ENCODE results near the gene OLFM1. TPM values are rescaled to one million over a fixed set of nuclear protein-coding genes. Genes with fewer than 3 reads are reported as not detected.

OLFM1 gene
- total RNA-seq, 4 donors from 2014 or later, result 8.5 to 73.9 (median 19.1) TPM

DNA sequence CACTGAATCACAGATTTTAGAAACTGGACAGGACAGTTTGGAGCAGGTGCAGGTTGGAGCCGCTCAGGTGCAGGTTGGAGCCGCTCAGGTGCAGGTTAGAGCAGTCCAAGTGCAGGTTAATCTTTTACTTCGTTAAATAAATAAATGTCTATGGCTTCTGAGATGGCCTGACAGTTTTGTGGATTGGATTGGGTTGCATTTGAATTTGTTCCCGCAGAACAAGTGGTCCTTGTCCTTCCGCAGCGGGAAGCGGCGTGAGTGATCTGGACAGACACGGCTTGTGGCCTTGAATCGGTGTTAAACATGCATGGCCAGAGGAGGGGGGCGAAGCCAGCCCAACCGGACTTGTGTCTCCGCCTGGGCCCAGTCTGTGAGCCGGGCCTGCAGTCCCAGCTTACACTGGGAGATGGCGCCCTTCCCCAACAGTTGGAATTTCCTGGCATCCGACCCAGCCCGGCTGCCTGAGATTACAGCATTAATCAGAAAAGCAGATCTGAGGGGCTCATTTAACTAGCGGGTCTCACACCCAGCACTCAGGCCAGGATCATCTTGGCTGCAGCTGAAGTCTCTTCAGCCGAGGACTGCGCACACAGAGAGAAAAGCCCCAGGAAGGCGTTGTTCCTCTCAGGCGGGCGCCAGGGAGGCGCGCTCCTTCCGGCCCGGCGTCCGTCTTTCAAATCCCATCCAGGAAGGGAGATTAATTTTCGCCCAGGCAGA, 1.5 kb upstream of the OLFM1 start:
- Histone ChIP-seq H3K27me3 (peaks cover 0 to 13% of the 10 kb centered on the region in 2 donors), H3K4me3 (peak overlapping the region in 1 of 2 donors; percentile 14), H3K36me3 (no peaks in the 10 kb centered on the region), H3K27ac (peak overlapping the region; percentile 22 to 45), H3K4me1 (peaks cover 0 to 13% of the 10 kb centered on the region in 2 donors), H3K9me3 (no peaks in the 10 kb centered on the region)
- peak; percentile 67 to 81 for DNase-seq
- intact Hi-C loops (cut with DNase I; ENCODE audit: low total_unique reads), result loop anchor here (2.0 to 10.0 kb wide), 2 partner anchors 259 to 327 kb away; no protein-coding TSS in a partner anchor
- TF ChIP-seq POLR2A (IDR thresholded peaks at IDR 0.05), result no peak
- TF ChIP-seq, protein P1, sequence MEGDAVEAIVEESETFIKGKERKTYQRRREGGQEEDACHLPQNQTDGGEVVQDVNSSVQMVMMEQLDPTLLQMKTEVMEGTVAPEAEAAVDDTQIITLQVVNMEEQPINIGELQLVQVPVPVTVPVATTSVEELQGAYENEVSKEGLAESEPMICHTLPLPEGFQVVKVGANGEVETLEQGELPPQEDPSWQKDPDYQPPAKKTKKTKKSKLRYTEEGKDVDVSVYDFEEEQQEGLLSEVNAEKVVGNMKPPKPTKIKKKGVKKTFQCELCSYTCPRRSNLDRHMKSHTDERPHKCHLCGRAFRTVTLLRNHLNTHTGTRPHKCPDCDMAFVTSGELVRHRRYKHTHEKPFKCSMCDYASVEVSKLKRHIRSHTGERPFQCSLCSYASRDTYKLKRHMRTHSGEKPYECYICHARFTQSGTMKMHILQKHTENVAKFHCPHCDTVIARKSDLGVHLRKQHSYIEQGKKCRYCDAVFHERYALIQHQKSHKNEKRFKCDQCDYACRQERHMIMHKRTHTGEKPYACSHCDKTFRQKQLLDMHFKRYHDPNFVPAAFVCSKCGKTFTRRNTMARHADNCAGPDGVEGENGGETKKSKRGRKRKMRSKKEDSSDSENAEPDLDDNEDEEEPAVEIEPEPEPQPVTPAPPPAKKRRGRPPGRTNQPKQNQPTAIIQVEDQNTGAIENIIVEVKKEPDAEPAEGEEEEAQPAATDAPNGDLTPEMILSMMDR (IDR thresholded peaks at IDR 0.05), result peak; percentile 80 to 98 (median 94)

DNA sequence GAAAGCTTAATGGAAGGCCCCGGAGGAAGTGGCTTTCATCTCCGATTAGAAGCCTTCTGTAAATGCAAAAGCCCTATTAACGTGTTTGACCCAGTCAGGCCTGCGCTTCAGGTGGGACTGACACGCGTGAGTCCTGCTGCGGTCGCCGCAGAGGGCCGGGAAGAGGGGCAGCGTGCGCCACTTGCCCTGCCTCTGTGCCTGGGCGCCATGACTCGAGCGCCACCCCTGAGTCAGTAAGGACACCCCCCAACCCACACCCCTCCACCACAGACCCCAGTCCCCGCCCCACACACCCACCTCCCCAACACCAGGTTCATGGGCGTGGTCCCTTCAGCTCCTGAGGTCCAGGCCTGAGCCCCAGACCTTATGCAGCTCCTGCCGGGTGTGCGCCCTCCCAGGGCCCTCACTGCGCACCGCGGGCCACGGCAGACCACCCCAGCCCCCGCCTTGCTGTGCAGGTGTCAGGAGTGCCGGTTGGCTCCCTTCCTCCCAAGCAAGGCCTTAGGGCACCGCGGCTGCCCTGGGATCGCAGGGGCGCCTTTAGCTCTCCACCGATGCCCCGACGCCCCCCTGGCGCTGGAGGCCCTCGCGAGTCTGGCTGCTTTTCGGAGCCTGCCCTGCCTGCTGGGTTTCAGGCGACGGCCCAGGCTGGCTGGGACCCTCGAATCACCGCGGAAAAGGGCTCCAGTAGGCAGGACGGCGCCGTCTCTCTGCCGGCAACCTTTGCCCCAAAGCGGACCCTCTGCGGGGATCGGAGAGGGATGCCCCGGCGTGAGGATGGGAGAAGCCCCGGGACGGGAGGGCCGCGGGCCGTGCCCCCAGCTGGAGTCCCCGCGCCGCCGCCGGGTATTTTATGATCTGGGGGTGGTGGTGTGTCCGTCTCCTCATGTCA, 625 bp upstream of the OLFM1 start:
- no peaks in the 10 kb centered on the region for H3K36me3 ChIP-seq
- peaks cover 0 to 13% of the 10 kb centered on the region in 2 donors for H3K4me1 ChIP-seq
- DNase-seq, result no peak
- TF ChIP-seq POLR2A (IDR thresholded peaks at IDR 0.05), result peak in 1 of 2 donors; percentile 3
- TF ChIP-seq, protein P1 (IDR thresholded peaks at IDR 0.05), result no peak
- peak overlapping the region; percentile 22 to 45 for H3K27ac ChIP-seq
- H3K9me3 ChIP-seq, result no peaks in the 10 kb centered on the region
- intact Hi-C loops (cut with DNase I; ENCODE audit: low total_unique reads), result loop anchor here (2.0 to 10.0 kb wide), 2 partner anchors 258 to 326 kb away; no protein-coding TSS in a partner anchor
- H3K27me3 ChIP-seq, result peaks cover 0 to 13% of the 10 kb centered on the region in 2 donors
- H3K4me3 ChIP-seq, result peak overlapping the region; percentile 11 to 29

DNA sequence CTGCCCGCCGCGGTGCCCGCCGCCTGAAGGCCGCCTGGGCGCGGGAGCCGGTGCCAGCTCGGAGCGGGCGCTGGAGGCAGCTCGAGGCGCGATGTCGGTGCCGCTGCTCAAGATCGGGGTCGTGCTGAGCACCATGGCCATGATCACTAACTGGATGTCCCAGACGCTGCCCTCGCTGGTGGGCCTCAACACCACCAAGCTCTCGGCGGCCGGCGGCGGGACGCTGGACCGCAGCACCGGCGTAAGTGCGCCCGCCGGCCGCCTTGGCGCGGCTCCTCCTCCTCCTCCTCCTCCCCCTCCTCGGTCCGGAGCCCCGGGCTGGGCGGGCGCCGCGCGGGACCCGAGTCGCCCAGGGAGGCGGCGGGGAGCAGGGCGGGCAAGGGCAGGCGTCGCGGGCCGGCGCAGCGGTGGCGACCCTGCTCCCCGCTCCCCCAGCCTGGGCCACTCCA, 455 bp downstream of the OLFM1 start:
- Histone ChIP-seq H3K4me3 (peak overlapping the region; percentile 1 to 42), H3K9me3 (no peaks in the 10 kb centered on the region), H3K4me1 (peaks cover 0 to 13% of the 10 kb centered on the region in 2 donors), H3K27me3 (peaks cover 0 to 13% of the 10 kb centered on the region in 2 donors), H3K36me3 (no peaks in the 10 kb centered on the region), H3K27ac (no peak overlapping the region)
- intact Hi-C loops (cut with DNase I; ENCODE audit: low total_unique reads), result loop anchor here (2.0 to 10.0 kb wide), 2 partner anchors 257 to 325 kb away; no protein-coding TSS in a partner anchor
- TF ChIP-seq, protein P1 (IDR thresholded peaks at IDR 0.05), result no peak
- TF ChIP-seq POLR2A (IDR thresholded peaks at IDR 0.05), result no peak
- DNase-seq, result no peak

DNA sequence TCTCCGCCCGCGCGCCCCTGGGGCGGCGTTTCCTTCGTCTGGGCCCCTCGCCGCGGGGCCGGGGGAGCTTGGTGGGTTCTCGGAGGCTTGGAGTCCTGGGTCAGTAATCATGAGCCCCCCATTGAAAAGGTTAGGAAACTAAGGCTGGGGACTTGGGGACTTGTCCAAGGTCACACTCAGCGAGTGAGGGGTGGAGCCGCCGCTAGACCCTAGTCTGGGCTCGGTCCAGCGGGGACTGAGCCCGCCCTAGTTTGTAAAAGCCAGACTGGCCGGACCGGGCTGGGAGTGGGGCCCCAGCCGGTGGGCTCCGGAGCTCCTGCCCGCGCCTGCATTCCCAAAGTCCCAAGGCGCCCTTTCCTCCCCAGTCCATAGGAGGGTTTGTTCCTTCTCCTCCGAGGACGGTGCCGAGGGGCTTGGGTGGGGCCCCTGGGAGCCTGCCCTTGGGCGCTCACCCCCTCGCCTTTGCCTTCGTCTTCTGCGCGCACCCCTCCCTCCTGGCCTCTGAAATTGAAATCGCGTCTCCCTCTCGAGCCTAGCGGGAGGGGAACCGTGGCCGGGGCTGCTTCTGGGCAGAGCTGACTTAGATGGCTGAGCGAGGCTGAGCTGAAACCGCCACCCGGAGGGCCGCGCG, 995 bp downstream of the OLFM1 start:
- TF ChIP-seq, protein P1 (IDR thresholded peaks at IDR 0.05), result no peak
- TF ChIP-seq POLR2A (IDR thresholded peaks at IDR 0.05), result no peak
- intact Hi-C loops (cut with DNase I; ENCODE audit: low total_unique reads), result loop anchor here (10.0 kb wide), 1 partner anchor 256 kb away; no protein-coding TSS in a partner anchor
- H3K27ac ChIP-seq, result no peak overlapping the region
- peak overlapping the region; percentile 1 to 42 for H3K4me3 ChIP-seq
- no peaks in the 10 kb centered on the region for H3K9me3 ChIP-seq
- peaks cover 0 to 13% of the 10 kb centered on the region in 2 donors for H3K27me3 ChIP-seq
- DNase-seq, result no peak
- no peaks in the 10 kb centered on the region for H3K36me3 ChIP-seq
- H3K4me1 ChIP-seq, result peaks cover 0 to 13% of the 10 kb centered on the region in 2 donors

All from uterus (tissue), 4 donors.